ENCODE results near the gene CHST8.

DNA sequence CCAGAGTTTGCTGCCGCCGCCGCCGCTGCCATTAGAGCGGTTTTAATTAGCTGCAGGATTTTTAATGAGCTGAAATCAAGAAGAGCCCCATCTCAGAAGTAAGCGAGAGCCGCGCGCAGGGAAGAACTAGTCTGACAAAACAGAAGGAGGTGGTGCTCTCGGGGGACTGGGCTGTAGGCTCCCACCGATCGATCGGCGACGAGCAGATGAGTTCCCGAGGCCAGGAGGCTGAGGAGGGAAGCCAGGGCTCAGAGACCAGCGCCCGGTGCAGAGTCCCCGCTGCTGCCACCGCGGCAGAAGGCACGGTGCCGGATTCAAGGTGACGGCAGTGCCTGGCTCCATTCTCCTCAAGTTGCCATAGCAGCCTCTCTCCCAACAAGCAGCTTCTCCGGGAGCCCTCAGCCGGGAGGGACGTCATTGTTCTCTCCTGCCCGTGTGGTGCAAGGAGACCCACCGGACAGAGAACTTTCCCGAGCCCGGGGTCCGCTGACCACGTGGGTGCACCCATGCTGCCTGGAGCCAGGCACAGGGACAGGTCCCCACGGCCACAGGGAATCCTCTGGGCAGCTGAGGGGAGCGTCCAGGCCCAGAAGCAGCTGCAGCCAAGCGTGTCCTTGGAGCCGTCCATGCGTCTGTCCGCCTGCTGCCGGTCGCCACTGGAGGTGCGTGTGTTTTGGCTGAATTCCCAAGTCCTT, 62.9 kb downstream of the CHST8 start:
- TF ChIP-seq CTCF (IDR thresholded peaks at IDR 0.05; ENCODE audit: insufficient read depth, low read depth, low read length): no peak
- TF ChIP-seq EZH2 (IDR thresholded peaks at IDR 0.05; ENCODE audit: insufficient read depth, low read length): no peak
